Measurements from ENCODE around the gene PACS1. TPM values are rescaled to one million over a fixed set of nuclear protein-coding genes. Genes with fewer than 3 reads are reported as not detected.

The PACS1 gene
- total RNA-seq, 1 donor from 2014 or later: 30.6 TPM

- Mint-ChIP-seq H3K27me3 (ENCODE audit: unreplicated experiment) (peaks cover 2% of the 10 kb centered on the region), H3K27ac (ENCODE audit: unreplicated experiment) (no peak overlapping the region), H3K4me1 (ENCODE audit: low read depth, unreplicated experiment) (peaks cover 12% of the 10 kb centered on the region), H3K9me3 (ENCODE audit: unreplicated experiment) (peaks cover 2% of the 10 kb centered on the region), H3K36me3 (ENCODE audit: unreplicated experiment) (peaks cover 5% of the 10 kb centered on the region), H3K4me3 (ENCODE audit: unreplicated experiment) (no peak overlapping the region)
- no peak for DNase-seq
- TF ChIP-seq CTCF (IDR thresholded peaks at IDR 0.05; ENCODE audit: partially characterized antibody, unreplicated experiment): no peak
Measured at GRCh38 chr11:66150140-66150539, 80.1 kb downstream of the PACS1 start.

GRCh38 chr11:66150725-66151124, 80.7 kb downstream of the PACS1 start:
- TF ChIP-seq CTCF (IDR thresholded peaks at IDR 0.05; ENCODE audit: partially characterized antibody, unreplicated experiment): no peak
- peaks cover 5% of the 10 kb centered on the region for H3K36me3 Mint-ChIP-seq (ENCODE audit: unreplicated experiment)
- no peaks in the 10 kb centered on the region for H3K27me3 Mint-ChIP-seq (ENCODE audit: unreplicated experiment)
- peaks cover 12% of the 10 kb centered on the region for H3K4me1 Mint-ChIP-seq (ENCODE audit: low read depth, unreplicated experiment)
- no peak for DNase-seq
- H3K27ac Mint-ChIP-seq (ENCODE audit: unreplicated experiment): no peak overlapping the region
- H3K4me3 Mint-ChIP-seq (ENCODE audit: unreplicated experiment): peak overlapping the region; percentile 47
- peaks cover 2% of the 10 kb centered on the region for H3K9me3 Mint-ChIP-seq (ENCODE audit: unreplicated experiment)

- H3K27ac Mint-ChIP-seq (ENCODE audit: unreplicated experiment): no peak overlapping the region
- peaks cover 12% of the 10 kb centered on the region for H3K4me1 Mint-ChIP-seq (ENCODE audit: low read depth, unreplicated experiment)
- H3K4me3 Mint-ChIP-seq (ENCODE audit: unreplicated experiment): no peak overlapping the region
- DNase-seq: peak; percentile 42
- peaks cover 3% of the 10 kb centered on the region for H3K36me3 Mint-ChIP-seq (ENCODE audit: unreplicated experiment)
- H3K27me3 Mint-ChIP-seq (ENCODE audit: unreplicated experiment): no peaks in the 10 kb centered on the region
- H3K9me3 Mint-ChIP-seq (ENCODE audit: unreplicated experiment): peaks cover 2% of the 10 kb centered on the region
- no peak for TF ChIP-seq CTCF (IDR thresholded peaks at IDR 0.05; ENCODE audit: partially characterized antibody, unreplicated experiment)
Measured at GRCh38 chr11:66151273-66151672, 81.2 kb downstream of the PACS1 start.

- no peak overlapping the region for H3K4me3 Mint-ChIP-seq (ENCODE audit: unreplicated experiment)
- H3K27ac Mint-ChIP-seq (ENCODE audit: unreplicated experiment): no peak overlapping the region
- H3K9me3 Mint-ChIP-seq (ENCODE audit: unreplicated experiment): peaks cover 2% of the 10 kb centered on the region
- H3K27me3 Mint-ChIP-seq (ENCODE audit: unreplicated experiment): no peaks in the 10 kb centered on the region
- no peak for TF ChIP-seq CTCF (IDR thresholded peaks at IDR 0.05; ENCODE audit: partially characterized antibody, unreplicated experiment)
- H3K4me1 Mint-ChIP-seq (ENCODE audit: low read depth, unreplicated experiment): peaks cover 12% of the 10 kb centered on the region
- no peak for DNase-seq
- no peaks in the 10 kb centered on the region for H3K36me3 Mint-ChIP-seq (ENCODE audit: unreplicated experiment)
Measured at GRCh38 chr11:66154109-66154508, 84.0 kb downstream of the PACS1 start.

GRCh38 chr11:66155387-66156073, 85.5 kb downstream of the PACS1 start:
- Mint-ChIP-seq H3K4me3 (ENCODE audit: unreplicated experiment) (no peak overlapping the region), H3K4me1 (ENCODE audit: low read depth, unreplicated experiment) (peaks cover 11% of the 10 kb centered on the region), H3K36me3 (ENCODE audit: unreplicated experiment) (no peaks in the 10 kb centered on the region), H3K9me3 (ENCODE audit: unreplicated experiment) (peaks cover 2% of the 10 kb centered on the region), H3K27me3 (ENCODE audit: unreplicated experiment) (no peaks in the 10 kb centered on the region), H3K27ac (ENCODE audit: unreplicated experiment) (no peak overlapping the region)
- no peak for DNase-seq
- no peak for TF ChIP-seq CTCF (IDR thresholded peaks at IDR 0.05; ENCODE audit: partially characterized antibody, unreplicated experiment)

Measured in glutamatergic neuron (in vitro differentiated cells).